K562 (cell line): ENCODE measurements around the gene LTO1. TPM values are rescaled to one million over a fixed set of nuclear protein-coding genes. Genes with fewer than 3 reads are reported as not detected.

Experiments
- ATAC-seq: fragments of 200-7000 bp; cut with Tn5 transposase; 3 replicates; pipeline ENCODE4 v1.9.1; 2020; ENCODE audit warnings: moderate library complexity
- BruUV-seq: library from RNA; stranded (reverse); fragments of 400-500 nt; replicated peaks from 2 replicates; lab custom pipeline; 2021; lab: Mats Ljungman, UMichigan
- CTCF ChIA-PET: fragments of 300-600 bp; formaldehyde crosslinking; extraction: SDS; loops from one replicate; lab custom pipeline; 2021; ENCODE audit warnings: low intra/inter-chr PET ratio; lab: Yijun Ruan, JAX
- POLR2A ChIA-PET: fragments of 300-600, 350-650 bp; sonication (Branson Sonifier 250); formaldehyde crosslinking; extraction: SDS; loops from one replicate; lab custom pipeline; 2021; ENCODE audit warnings: antibody characterized with exemption, inconsistent platforms; lab: Yijun Ruan, JAX
- DNase-seq, 4 experiments: peaks; one replicate each; pipeline versions ENCODE4 v3.0.0 to v3.0.0-alpha.2; 2011 to 2018; ENCODE audit warnings: low spot score in 3 of 4, mixed read lengths in 3 of 4; ENCODE audit errors: extremely low read depth in 1 of 4
- FAIRE-seq: peaks from 2 replicates; lab custom pipeline; 2011; peaks lifted over from hg19 to GRCh38; lab: Jason Lieb, UNC
- H2AFZ ChIP-seq: 2 replicates; pipeline ENCODE4 v1.6.0; 2011; ENCODE audit warnings: low read depth, low read length, control low read depth, inconsistent platforms
- H3K27ac ChIP-seq: fragments of 200-600 bp; 3 replicates; pipeline ENCODE4 v1.8.0; 2011; ENCODE audit warnings: low read depth, mild to moderate bottlenecking, control low read depth, inconsistent platforms, low read length, moderate library complexity, mixed read lengths; ENCODE audit errors: extremely low read depth
- H3K27me3 ChIP-seq, 2 experiments: fragments of 300-600 bp in 1 of 2; 2 replicates in 1 of 2; 3 replicates in 1 of 2; pipeline versions ENCODE4 v1.6.0 to v1.8.0; 2011; ENCODE audit warnings: inconsistent platforms in 2 of 2, low read length in 2 of 2, mild to moderate bottlenecking in 1 of 2, mixed read lengths in 1 of 2, moderate library complexity in 1 of 2; ENCODE audit not compliant: control insufficient read depth in 2 of 2, insufficient read depth in 2 of 2
- H3K36me3 ChIP-seq: fragments of 300-600 bp; 3 replicates; pipeline ENCODE4 v1.8.0; 2011; ENCODE audit warnings: mild to moderate bottlenecking, low read length, inconsistent platforms; ENCODE audit not compliant: control insufficient read depth, insufficient read depth
- H3K4me1 ChIP-seq, 2 experiments: fragments of 200-600 bp in 1 of 2; replicated peaks in 1 of 2; 2 replicates in 1 of 2; 3 replicates in 1 of 2; pipeline versions ENCODE4 v1.5.1 to v1.8.0; 2011; ENCODE audit warnings: inconsistent platforms in 2 of 2, low read length in 2 of 2, mild to moderate bottlenecking in 1 of 2, mixed read lengths in 1 of 2, moderate library complexity in 1 of 2; ENCODE audit not compliant: control insufficient read depth in 2 of 2, insufficient read depth in 2 of 2
- H3K4me2 ChIP-seq: 2 replicates; pipeline ENCODE4 v1.6.1; 2011; ENCODE audit warnings: low read length, control low read depth, inconsistent platforms, mixed read lengths; ENCODE audit not compliant: insufficient read depth
- H3K4me3 ChIP-seq: fragments of 200-600 bp; sonication (generic), shearing (Covaris generic); 2 replicates; pipeline ENCODE4 v1.5.1; 2016; ENCODE audit warnings: control low read depth, inconsistent platforms
- H3K79me2 ChIP-seq: fragments of 200-600 bp; 3 replicates; pipeline ENCODE4 v1.8.0; 2011; ENCODE audit warnings: low read length, inconsistent platforms; ENCODE audit not compliant: control insufficient read depth, insufficient read depth
- H3K9ac ChIP-seq, 2 experiments: 2 replicates each; pipeline versions ENCODE4 v1.6.0 to v1.6.1; 2011; ENCODE audit warnings: low read depth in 2 of 2, low read length in 2 of 2, control low read depth in 1 of 2, inconsistent platforms in 1 of 2, mild to moderate bottlenecking in 1 of 2, mixed read lengths in 1 of 2; ENCODE audit not compliant: insufficient read depth in 1 of 2
- H3K9me1 ChIP-seq: one replicate; pipeline ENCODE4 v1.6.0; 2011; ENCODE audit warnings: inconsistent platforms, mild to moderate bottlenecking, low read length, moderate library complexity; ENCODE audit not compliant: control insufficient read depth, insufficient read depth
- H3K9me3 ChIP-seq: replicated peaks from 2 replicates; pipeline ENCODE4 v1.5.1; 2011; ENCODE audit warnings: low read depth, low read length, inconsistent platforms; ENCODE audit not compliant: control insufficient read depth, insufficient read depth
- H4K20me1 ChIP-seq: replicated peaks from 2 replicates; pipeline ENCODE4 v1.6.1; 2011; ENCODE audit warnings: low read length, inconsistent platforms, mixed read lengths; ENCODE audit not compliant: control insufficient read depth, insufficient read depth
- CBFA2T2 ChIP-seq: fragments of 450-650 bp; conservative IDR thresholded peaks from 2 replicates; pipeline ENCODE4 v1.6.1; 2017; ENCODE audit warnings: mild to moderate bottlenecking
- CBX3 ChIP-seq, 2 experiments: IDR thresholded peaks; 1 replicate in 1 of 2; 2 replicates in 1 of 2; pipeline ENCODE4 v1.6.1; 2012; ENCODE audit warnings: inconsistent platforms in 2 of 2, low read length in 2 of 2, borderline replicate concordance in 1 of 2, control low read depth in 1 of 2
- LEF1 ChIP-seq: fragments of 450-650 bp; IDR thresholded peaks from 2 replicates; pipeline ENCODE4 v1.6.1; 2016; ENCODE audit warnings: mild to moderate bottlenecking
- NFYB ChIP-seq: IDR thresholded peaks from 2 replicates; pipeline ENCODE4 v1.6.1; 2011; ENCODE audit warnings: mild to moderate bottlenecking, moderate library complexity; ENCODE audit not compliant: insufficient read length; ENCODE audit errors: extremely low read depth
- POLR2G ChIP-seq: fragments of 200-400 bp; formaldehyde crosslinking; IDR thresholded peaks from 2 replicates; pipeline ENCODE4 v1.6.1; 2017; ENCODE audit warnings: low read depth, mild to moderate bottlenecking, antibody characterized with exemption, low read length, moderate library complexity
- POU5F1 ChIP-seq: fragments of 150-350 bp; IDR thresholded peaks from 2 replicates; pipeline ENCODE4 v1.6.1; 2014; ENCODE audit warnings: borderline replicate concordance, low read length, low read depth, mild to moderate bottlenecking; ENCODE audit not compliant: partially characterized antibody
- RBM15 ChIP-seq: fragments of 200-400 bp; formaldehyde crosslinking; IDR thresholded peaks from 2 replicates; pipeline ENCODE4 v1.6.1; 2018; ENCODE audit warnings: mild to moderate bottlenecking, low read length, moderate library complexity; ENCODE audit not compliant: insufficient read depth
- RBM34 ChIP-seq: fragments of 200-400 bp; formaldehyde crosslinking; IDR thresholded peaks from 2 replicates; pipeline ENCODE4 v1.6.1; 2018; ENCODE audit warnings: low read length, borderline replicate concordance; ENCODE audit not compliant: insufficient read depth
- SMAD3 ChIP-seq: fragments of 450-650 bp; formaldehyde crosslinking; conservative IDR thresholded peaks from 2 replicates; pipeline ENCODE4 v1.4.0; 2020; ENCODE audit warnings: mild to moderate bottlenecking
- THAP7 ChIP-seq: fragments of 250-450 bp; sonication (Bioruptor Pico); IDR thresholded peaks from 2 replicates; pipeline ENCODE4 v1.5.0; 2021
- USF2 ChIP-seq: sonication (generic); formaldehyde crosslinking; IDR thresholded peaks from 2 replicates; pipeline ENCODE4 v1.5.0; 2020; ENCODE audit warnings: missing genetic modification reagents
- ZNF277 ChIP-seq: fragments of 250-450 bp; sonication (Bioruptor Pico); IDR thresholded peaks from 2 replicates; pipeline ENCODE4 v1.8.0; 2022; ENCODE audit warnings: inconsistent platforms, mild to moderate bottlenecking, moderate library complexity, borderline replicate concordance
- ZNF444 ChIP-seq: fragments of 250-450 bp; sonication (Bioruptor Pico); IDR thresholded peaks from 2 replicates; pipeline ENCODE4 v1.4.0; 2020; ENCODE audit warnings: mild to moderate bottlenecking, moderate library complexity
- ZNF551 ChIP-seq: fragments of 250-450 bp; sonication (Bioruptor Pico); IDR thresholded peaks from 2 replicates; pipeline ENCODE4 v1.5.0; 2021; ENCODE audit warnings: mild to moderate bottlenecking, moderate library complexity
- ZNF717 ChIP-seq: fragments of 250-450 bp; sonication (Bioruptor Pico); IDR thresholded peaks from 2 replicates; pipeline ENCODE4 v1.5.0; 2021
- ZNF785 ChIP-seq: fragments of 250-450 bp; sonication (Bioruptor Pico); IDR thresholded peaks from 2 replicates; pipeline ENCODE4 v1.4.0; 2020; ENCODE audit warnings: mild to moderate bottlenecking
- ZSCAN32 ChIP-seq: fragments of 450-650 bp; formaldehyde crosslinking; IDR thresholded peaks from 2 replicates; pipeline ENCODE4 v1.4.0; 2020; ENCODE audit warnings: mild to moderate bottlenecking, moderate library complexity
- WGBS: fragments of 100-300 bp; shearing (Covaris generic); methylation state at CpG from one replicate; pipeline ENCODE4 v1.1.6; 2016; ENCODE audit warnings: low coverage, mixed read lengths; ENCODE audit not compliant: insufficient coverage; ENCODE audit errors: missing lambda C conversion rate; 5-methylcytosine and 5-hydroxymethylcytosine counted together
- in situ Hi-C: fragments of 300-500 bp; cut with MboI; formaldehyde crosslinking; loops from 4 replicates; pipeline ENCODE4 v1.15.0; 2018; ENCODE audit warnings: inconsistent platforms, mixed read lengths
- intact Hi-C: fragments of 100-400 bp; cut with micrococcal nuclease; formaldehyde crosslinking; loops from 2 replicates; pipeline ENCODE4 v1.14.2; 2022
- polyA plus RNA-seq, 8 experiments: library from polyadenylated mRNA; depleted of rRNA in 4 of 8; stranded (reverse) in 5 of 8; unstranded in 3 of 8; fragments of >200 nt; fragmentation: Nextera tagmentation in 2 of 8; fragmentation: Illumina TruSeq in 1 of 8; extraction: Ambion mirVana in 2 of 8; extraction: Trizol in 1 of 8; gene quantifications; 2 replicates each; pipeline versions ENCODE4 v1.2.1 to v1.2.3, GENCODE V29; 2011 to 2014; ENCODE audit warnings: inconsistent platforms in 1 of 8, missing spikeins in 1 of 8
- total RNA-seq, 7 experiments: library from RNA; depleted of rRNA in 6 of 7; stranded (reverse); fragments of >200 nt in 6 of 7; fragmentation: Illumina TruSeq in 2 of 7; extraction: Trizol in 2 of 7; gene quantifications; 2 replicates each; pipeline versions ENCODE4 v1.2.1 to v1.2.3, GENCODE V29; 2011 to 2021; ENCODE audit warnings: low replicate concordance in 1 of 7
- TF ChIP-seq, protein P1 (sequence below): fragments of 450-650 bp; formaldehyde crosslinking; IDR thresholded peaks from 2 replicates; pipeline ENCODE4 v1.4.0; 2020; ENCODE audit warnings: mild to moderate bottlenecking, mixed read lengths

The LTO1 gene
- total and polyA plus RNA-seq, 9 of the 15 experiments (the other 6 are each of a cell fraction or from before 2014, with no cell fraction given), result 2.6 to 43.4 (median 19.1) TPM

DNA sequence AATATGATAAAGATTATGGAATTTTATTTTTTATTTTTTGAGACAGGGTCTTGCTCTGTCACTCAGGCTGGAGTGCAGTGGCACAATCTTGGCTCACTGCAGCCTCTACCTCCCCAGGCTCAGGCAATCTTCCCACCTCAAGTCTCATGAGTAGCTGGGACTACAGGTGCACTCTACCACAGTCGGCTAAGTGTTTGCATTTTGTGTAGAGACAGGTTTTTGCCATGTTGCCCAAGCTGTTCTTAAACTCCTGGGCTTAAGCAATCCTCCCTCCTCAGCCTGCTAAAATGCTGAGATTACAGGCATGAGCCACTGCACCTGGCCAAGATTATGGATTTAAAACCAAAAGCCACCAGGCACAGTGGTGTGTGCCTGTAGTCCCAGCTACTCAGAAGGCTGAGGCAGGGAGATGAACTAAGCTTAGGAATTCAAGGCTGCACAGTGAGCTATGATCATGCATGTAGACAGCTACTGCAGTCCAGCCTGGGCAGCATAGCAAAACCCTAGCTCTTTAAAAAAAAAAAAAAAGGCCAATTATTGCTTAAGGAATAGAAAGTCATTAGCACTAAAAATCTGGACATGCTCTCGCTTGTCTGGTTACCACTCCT lies 54.4 kb downstream of the LTO1 start (continued):
- TF ChIP-seq, protein P1, sequence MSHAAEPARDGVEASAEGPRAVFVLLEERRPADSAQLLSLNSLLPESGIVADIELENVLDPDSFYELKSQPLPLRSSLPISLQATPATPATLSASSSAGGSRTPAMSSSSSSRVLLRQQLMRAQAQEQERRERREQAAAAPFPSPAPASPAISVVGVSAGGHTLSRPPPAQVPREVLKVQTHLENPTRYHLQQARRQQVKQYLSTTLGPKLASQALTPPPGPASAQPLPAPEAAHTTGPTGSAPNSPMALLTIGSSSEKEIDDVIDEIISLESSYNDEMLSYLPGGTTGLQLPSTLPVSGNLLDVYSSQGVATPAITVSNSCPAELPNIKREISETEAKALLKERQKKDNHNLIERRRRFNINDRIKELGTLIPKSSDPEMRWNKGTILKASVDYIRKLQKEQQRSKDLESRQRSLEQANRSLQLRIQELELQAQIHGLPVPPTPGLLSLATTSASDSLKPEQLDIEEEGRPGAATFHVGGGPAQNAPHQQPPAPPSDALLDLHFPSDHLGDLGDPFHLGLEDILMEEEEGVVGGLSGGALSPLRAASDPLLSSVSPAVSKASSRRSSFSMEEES (CRISPR knock-in tag), result no peak
- TF ChIP-seq ZNF551 (CRISPR knock-in tag) (no peak), NFYB (no peak)

DNA sequence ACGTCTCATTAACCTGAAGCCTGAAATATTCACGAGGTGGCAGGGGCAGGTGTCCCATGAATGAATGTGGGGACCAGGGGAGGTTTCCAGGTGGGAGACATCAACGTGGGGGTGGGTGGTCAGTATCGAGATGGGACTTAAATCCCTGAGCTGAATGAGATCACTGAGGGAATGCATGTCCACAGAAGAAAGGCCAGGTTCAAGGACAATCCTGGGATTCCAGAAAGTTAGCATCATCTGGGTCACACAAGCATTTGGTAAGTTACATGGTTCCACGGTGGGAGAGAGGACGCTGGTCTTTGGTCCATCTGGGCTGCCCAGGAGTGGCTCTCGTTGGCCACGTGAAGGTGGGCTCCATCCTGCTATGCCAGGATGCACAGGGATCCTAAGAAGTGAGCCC lies 56.9 kb downstream of the LTO1 start:
- Histone ChIP-seq H3K9me1 (no peaks in the 10 kb centered on the region), H2AFZ (no peak overlapping the region), H4K20me1 (no peaks in the 10 kb centered on the region), H3K9me3 (no peaks in the 10 kb centered on the region), H3K4me3 (no peak overlapping the region), H3K9ac (no peak overlapping the region), H3K4me1 (no peaks in the 10 kb centered on the region; a peak in 1 of 5 replicates), H3K4me2 (no peak overlapping the region), H3K36me3 (no peaks in the 10 kb centered on the region), H3K27ac (no peak overlapping the region), H3K79me2 (no peaks in the 10 kb centered on the region), H3K27me3 (peaks cover 22 to 52% of the 10 kb centered on the region in 2 experiments; a peak in 4 of 5 replicates)
- CTCF ChIA-PET, result no interaction called here
- no TSS peak for BruUV-seq
- in situ Hi-C loops, result no loop called here
- DNase-seq (no peak), FAIRE-seq (no peak), ATAC-seq (no peak)
- WGBS, result 0% methylated on average over 6 of the region's 8 CpGs
- POLR2A ChIA-PET, result no interaction called here
- intact Hi-C loops, result no loop called here
- no peak for TF ChIP-seq ZNF277 (CRISPR knock-in tag)
- no peak for TF ChIP-seq RBM34
- no peak for TF ChIP-seq ZNF717 (CRISPR knock-in tag)
- TF ChIP-seq ZSCAN32 (CRISPR knock-in tag), result no peak
- no peak for TF ChIP-seq CBFA2T2
- no peak for TF ChIP-seq ZNF444 (CRISPR knock-in tag)
- TF ChIP-seq RBM15, result no peak
- TF ChIP-seq POU5F1, result no peak
- no peak for TF ChIP-seq THAP7 (CRISPR knock-in tag)
- TF ChIP-seq CBX3 (IDR thresholded peaks at IDR 0.05; ENCODE audit: borderline replicate concordance in 1 of 2, low read length in 2 of 2), result no peak
- TF ChIP-seq USF2, result no peak
- no peak for TF ChIP-seq LEF1
- TF ChIP-seq POLR2G, result no peak
- TF ChIP-seq ZNF785 (CRISPR knock-in tag), result no peak
- TF ChIP-seq SMAD3 (CRISPR knock-in tag), result no peak
